A549 (cell line): Measurements from ENCODE around the gene NEUROD4. TPM values are rescaled to one million over a fixed set of nuclear protein-coding genes. Genes with fewer than 3 reads are reported as not detected.

ENCODE experiments used
- ATAC-seq, 2 experiments: fragments of 200-7000 bp in 1 of 2; fragments of >200 bp in 1 of 2; cut with Nextera tagmentation in 1 of 2; cut with Tn5 transposase in 1 of 2; 3 replicates each; pipeline versions ENCODE4 v1.8.0 to v1.9.1; 2018 to 2020; ENCODE audit warnings: mild to moderate bottlenecking in 1 of 2, moderate library complexity in 1 of 2
- CTCF ChIA-PET: fragments of 300-600 bp; sonication (Branson Sonifier 250); formaldehyde crosslinking; extraction: SDS; loops from one replicate; lab custom pipeline; 2021; ENCODE audit warnings: antibody characterized with exemption, inconsistent platforms; lab: Yijun Ruan, JAX
- POLR2A ChIA-PET: fragments of 350-600 bp; formaldehyde crosslinking; extraction: SDS; loops from one replicate; lab custom pipeline; 2021; ENCODE audit warnings: antibody characterized with exemption, inconsistent platforms; lab: Yijun Ruan, JAX
- DNase-seq, 2 experiments: peaks; one replicate each; pipeline versions ENCODE4 v3.0.0 to v3.0.0-alpha.2; 2011 to 2016; ENCODE audit warnings: low read depth in 1 of 2, low spot score in 1 of 2
- FAIRE-seq: peaks from 2 replicates; lab custom pipeline; 2011; peaks lifted over from hg19 to GRCh38; lab: Jason Lieb, UNC
- H3K27ac ChIP-seq, 2 experiments: fragments of >200 bp; sonication (Bioruptor Twin); formaldehyde crosslinking; 3 replicates each; pipeline ENCODE4 v1.5.1; 2016 to 2017
- H3K4me1 ChIP-seq: fragments of >200 bp; sonication (Bioruptor Twin); formaldehyde crosslinking; 3 replicates; pipeline ENCODE4 v1.6.1; 2016
- H3K4me2 ChIP-seq: fragments of >200 bp; sonication (Bioruptor Twin); formaldehyde crosslinking; 3 replicates; pipeline ENCODE4 v1.6.1; 2016
- H3K4me3 ChIP-seq: fragments of >200 bp; sonication (Bioruptor Twin); formaldehyde crosslinking; 3 replicates; pipeline ENCODE4 v1.5.1; 2016
- H3K9me3 ChIP-seq: fragments of >200 bp; sonication (Bioruptor Twin); formaldehyde crosslinking; 3 replicates; pipeline ENCODE4 v1.6.1; 2016
- BHLHE40 ChIP-seq: IDR thresholded peaks from 2 replicates; pipeline ENCODE4 v1.6.1; 2012; ENCODE audit warnings: low read depth, low read length, inconsistent platforms
- CBX2 ChIP-seq: fragments of 200-600 bp; sonication (generic); IDR thresholded peaks from 2 replicates; pipeline ENCODE4 v1.6.1; 2016; ENCODE audit warnings: low read depth, mild to moderate bottlenecking, borderline replicate concordance
- CBX8 ChIP-seq: fragments of 200-600 bp; sonication (generic); IDR thresholded peaks from 2 replicates; pipeline ENCODE4 v1.6.1; 2016
- EHMT2 ChIP-seq: fragments of 200-600 bp; sonication (generic); IDR thresholded peaks from 2 replicates; pipeline ENCODE4 v1.6.1; 2016; ENCODE audit warnings: antibody characterized with exemption, low read depth, mild to moderate bottlenecking, moderate library complexity
- ESRRA ChIP-seq: fragments of 150-350 bp; IDR thresholded peaks from 2 replicates; pipeline ENCODE4 v1.6.1; 2014; ENCODE audit warnings: mild to moderate bottlenecking, low read length, borderline replicate concordance
- FOSB ChIP-seq: fragments of 250-450 bp; sonication (Bioruptor Pico); IDR thresholded peaks from 2 replicates; pipeline ENCODE4 v1.5.0; 2020; ENCODE audit warnings: mild to moderate bottlenecking, moderate library complexity
- FOSL2 ChIP-seq, 2 experiments: fragments of 450-650 bp in 1 of 2; fragments of >200 bp in 1 of 2; sonication (Bioruptor Twin) in 1 of 2; formaldehyde crosslinking; IDR thresholded peaks; 2 replicates each; pipeline versions ENCODE4 v1.5.0 to v1.6.1; 2016 to 2020; ENCODE audit warnings: mild to moderate bottlenecking in 1 of 2, moderate library complexity in 1 of 2
- FOXS1 ChIP-seq: fragments of 250-450 bp; sonication (Bioruptor Pico); IDR thresholded peaks from 2 replicates; pipeline ENCODE4 v1.5.0; 2020; ENCODE audit warnings: mild to moderate bottlenecking, moderate library complexity
- JUNB ChIP-seq: fragments of >200 bp; sonication (Bioruptor Twin); formaldehyde crosslinking; IDR thresholded peaks from 2 replicates; pipeline ENCODE4 v1.6.1; 2016
- KDM1A ChIP-seq: fragments of 200-600 bp; sonication (generic); IDR thresholded peaks from 2 replicates; pipeline ENCODE4 v1.6.1; 2016; ENCODE audit warnings: low read depth, mild to moderate bottlenecking
- MAFK ChIP-seq: fragments of 450-650 bp; IDR thresholded peaks from 2 replicates; pipeline ENCODE4 v1.6.1; 2014; ENCODE audit not compliant: partially characterized antibody
- MAZ ChIP-seq: fragments of 150-350 bp; IDR thresholded peaks from 2 replicates; pipeline ENCODE4 v1.6.1; 2014; ENCODE audit warnings: antibody characterized with exemption, low read depth, low read length, borderline replicate concordance
- PHF8 ChIP-seq: fragments of 200-600 bp; sonication (generic); IDR thresholded peaks from 2 replicates; pipeline ENCODE4 v1.6.1; 2016; ENCODE audit warnings: low read depth, mild to moderate bottlenecking, antibody characterized with exemption, moderate library complexity, borderline replicate concordance
- POLR2A ChIP-seq: IDR thresholded peaks from 2 replicates; pipeline ENCODE4 v1.6.1; 2012; ENCODE audit warnings: mild to moderate bottlenecking, low read length
- POLR2AphosphoS2 ChIP-seq: conservative IDR thresholded peaks from 2 replicates; pipeline ENCODE4 v1.6.1; 2012; ENCODE audit warnings: low read length, improper control_type of control experiment, inconsistent platforms
- RAD21 ChIP-seq, 2 experiments: fragments of >200 bp in 1 of 2; sonication (Bioruptor Twin) in 1 of 2; formaldehyde crosslinking in 1 of 2; IDR thresholded peaks in 1 of 2; conservative IDR thresholded peaks in 1 of 2; 2 replicates in 1 of 2; 3 replicates in 1 of 2; pipeline ENCODE4 v1.6.1; 2012 to 2018; ENCODE audit warnings: inconsistent platforms in 1 of 2
- RNF2 ChIP-seq: fragments of 200-600 bp; sonication (generic); IDR thresholded peaks from 2 replicates; pipeline ENCODE4 v1.6.1; 2016; ENCODE audit warnings: low read depth, mild to moderate bottlenecking, antibody characterized with exemption, moderate library complexity, borderline replicate concordance
- SMC3 ChIP-seq: fragments of >200 bp; sonication (Bioruptor Twin); formaldehyde crosslinking; IDR thresholded peaks from 3 replicates; pipeline ENCODE4 v1.6.1; 2018; ENCODE audit warnings: inconsistent platforms
- SREBF2 ChIP-seq: fragments of 450-650 bp; IDR thresholded peaks from 2 replicates; pipeline ENCODE4 v1.6.1; 2014; ENCODE audit warnings: mild to moderate bottlenecking, moderate library complexity
- TP53 ChIP-seq: fragments of 250-450 bp; sonication (Bioruptor Pico); IDR thresholded peaks from 2 replicates; pipeline ENCODE4 v1.5.0; 2021; ENCODE audit warnings: mild to moderate bottlenecking, moderate library complexity
- ZFP36 ChIP-seq: fragments of 450-650 bp; IDR thresholded peaks from 2 replicates; pipeline ENCODE4 v1.6.1; 2014; ENCODE audit warnings: borderline replicate concordance; ENCODE audit not compliant: partially characterized antibody
- WGBS: methylation state at CpG from one replicate; pipeline ENCODE4 v1.1.6; 2017; ENCODE audit errors: missing lambda C conversion rate; 5-methylcytosine and 5-hydroxymethylcytosine counted together
- polyA plus RNA-seq, 4 experiments: library from polyadenylated mRNA; depleted of rRNA in 3 of 4; stranded (reverse); fragments of >200 nt; fragmentation: RNase III in 1 of 4; extraction: RNeasy Plus Mini Kit Qiagen cat#74134 plus additional on column Dnase treatment in 1 of 4; gene quantifications; 2 replicates in 3 of 4; 3 replicates in 1 of 4; pipeline ENCODE4 v1.2.3, GENCODE V29; 2011 to 2017
- TF ChIP-seq, protein P1 (sequence below): IDR thresholded peaks from 2 replicates; pipeline ENCODE4 v1.6.1; 2012
- TF ChIP-seq, protein P2 (sequence below): fragments of >200 bp; sonication (Bioruptor Twin); formaldehyde crosslinking; IDR thresholded peaks from 3 replicates; pipeline ENCODE4 v1.6.1; 2016
- TF ChIP-seq, protein P3 (sequence below): fragments of >200 bp; sonication (Bioruptor Twin); formaldehyde crosslinking; IDR thresholded peaks from 3 replicates; pipeline ENCODE4 v1.5.1; 2016
- TF ChIP-seq, protein P4 (sequence below): fragments of >200 bp; sonication (Bioruptor Twin); formaldehyde crosslinking; IDR thresholded peaks from 2 replicates; pipeline ENCODE4 v1.6.1; 2016
- TF ChIP-seq, protein P5 (sequence below): fragments of 200-600 bp; sonication (generic); IDR thresholded peaks from 2 replicates; pipeline ENCODE4 v1.6.1; 2016; ENCODE audit warnings: antibody characterized with exemption, mild to moderate bottlenecking, moderate library complexity
- TF ChIP-seq, protein P6 (sequence below): IDR thresholded peaks from 2 replicates; pipeline ENCODE4 v1.6.1; 2012; ENCODE audit warnings: low read depth, borderline replicate concordance
- TF ChIP-seq, protein P7 (sequence below): fragments of 250-450 bp; sonication (Bioruptor Pico); IDR thresholded peaks from 2 replicates; pipeline ENCODE4 v1.5.0; 2020; ENCODE audit warnings: low read depth, mild to moderate bottlenecking, moderate library complexity

The NEUROD4 gene
- polyA plus RNA-seq, 2 of the 4 experiments (the other 2 are of a cell fraction) = not detected

DNA sequence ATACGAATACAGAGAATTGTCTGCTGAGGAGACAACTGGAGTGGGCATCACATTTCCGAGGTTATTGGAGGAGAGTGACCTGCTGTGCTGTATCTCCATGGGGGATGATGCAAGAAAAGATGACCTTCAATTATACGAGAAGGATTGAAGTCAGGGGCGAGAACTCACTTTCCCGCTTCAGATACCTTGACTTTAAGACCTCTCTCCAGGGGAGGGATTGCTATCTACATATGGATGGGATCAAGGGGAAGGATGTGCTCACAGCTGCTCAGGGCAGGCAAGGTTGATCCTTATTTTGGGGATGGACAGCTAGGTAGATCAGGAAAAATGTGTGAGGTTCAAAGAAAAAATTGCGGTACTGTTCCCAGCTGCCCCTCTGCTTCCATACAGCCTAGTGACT is 24.4 kb downstream of the NEUROD4 start:
- ATAC-seq (no peak), DNase-seq (no peak), FAIRE-seq (no peak)
- ChIA-PET CTCF (interaction anchor here (1.2 to 2.9 kb wide), 4 partner anchors 28 to 295 kb away, joined by 3 to 17 read pairs (median 4); no protein-coding TSS in a partner anchor), POLR2A (no interaction called here)
- no peak overlapping the region for H3K4me3 ChIP-seq
- TF ChIP-seq CBX8 (no peak), TP53 (CRISPR knock-in tag) (no peak), POLR2AphosphoS2 (no peak), ESRRA (no peak), PHF8 (no peak), KDM1A (no peak), RAD21 (conservative IDR thresholded peaks at IDR 0.05 in 1 of 2, IDR thresholded peaks at IDR 0.05 in 1 of 2) (no peak), CBX2 (no peak), EHMT2 (no peak), FOSB (CRISPR knock-in tag) (no peak), MAFK (no peak), POLR2A (no peak)
- TF ChIP-seq, protein P1, sequence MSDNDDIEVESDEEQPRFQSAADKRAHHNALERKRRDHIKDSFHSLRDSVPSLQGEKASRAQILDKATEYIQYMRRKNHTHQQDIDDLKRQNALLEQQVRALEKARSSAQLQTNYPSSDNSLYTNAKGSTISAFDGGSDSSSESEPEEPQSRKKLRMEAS = no peak
- TF ChIP-seq, protein P2, sequence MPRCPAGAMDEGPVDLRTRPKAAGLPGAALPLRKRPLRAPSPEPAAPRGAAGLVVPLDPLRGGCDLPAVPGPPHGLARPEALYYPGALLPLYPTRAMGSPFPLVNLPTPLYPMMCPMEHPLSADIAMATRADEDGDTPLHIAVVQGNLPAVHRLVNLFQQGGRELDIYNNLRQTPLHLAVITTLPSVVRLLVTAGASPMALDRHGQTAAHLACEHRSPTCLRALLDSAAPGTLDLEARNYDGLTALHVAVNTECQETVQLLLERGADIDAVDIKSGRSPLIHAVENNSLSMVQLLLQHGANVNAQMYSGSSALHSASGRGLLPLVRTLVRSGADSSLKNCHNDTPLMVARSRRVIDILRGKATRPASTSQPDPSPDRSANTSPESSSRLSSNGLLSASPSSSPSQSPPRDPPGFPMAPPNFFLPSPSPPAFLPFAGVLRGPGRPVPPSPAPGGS = no peak
- TF ChIP-seq, protein P3, sequence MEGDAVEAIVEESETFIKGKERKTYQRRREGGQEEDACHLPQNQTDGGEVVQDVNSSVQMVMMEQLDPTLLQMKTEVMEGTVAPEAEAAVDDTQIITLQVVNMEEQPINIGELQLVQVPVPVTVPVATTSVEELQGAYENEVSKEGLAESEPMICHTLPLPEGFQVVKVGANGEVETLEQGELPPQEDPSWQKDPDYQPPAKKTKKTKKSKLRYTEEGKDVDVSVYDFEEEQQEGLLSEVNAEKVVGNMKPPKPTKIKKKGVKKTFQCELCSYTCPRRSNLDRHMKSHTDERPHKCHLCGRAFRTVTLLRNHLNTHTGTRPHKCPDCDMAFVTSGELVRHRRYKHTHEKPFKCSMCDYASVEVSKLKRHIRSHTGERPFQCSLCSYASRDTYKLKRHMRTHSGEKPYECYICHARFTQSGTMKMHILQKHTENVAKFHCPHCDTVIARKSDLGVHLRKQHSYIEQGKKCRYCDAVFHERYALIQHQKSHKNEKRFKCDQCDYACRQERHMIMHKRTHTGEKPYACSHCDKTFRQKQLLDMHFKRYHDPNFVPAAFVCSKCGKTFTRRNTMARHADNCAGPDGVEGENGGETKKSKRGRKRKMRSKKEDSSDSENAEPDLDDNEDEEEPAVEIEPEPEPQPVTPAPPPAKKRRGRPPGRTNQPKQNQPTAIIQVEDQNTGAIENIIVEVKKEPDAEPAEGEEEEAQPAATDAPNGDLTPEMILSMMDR = no peak
- TF ChIP-seq, protein P4, sequence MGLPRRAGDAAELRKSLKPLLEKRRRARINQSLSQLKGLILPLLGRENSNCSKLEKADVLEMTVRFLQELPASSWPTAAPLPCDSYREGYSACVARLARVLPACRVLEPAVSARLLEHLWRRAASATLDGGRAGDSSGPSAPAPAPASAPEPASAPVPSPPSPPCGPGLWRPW = no peak
- TF ChIP-seq, protein P5, sequence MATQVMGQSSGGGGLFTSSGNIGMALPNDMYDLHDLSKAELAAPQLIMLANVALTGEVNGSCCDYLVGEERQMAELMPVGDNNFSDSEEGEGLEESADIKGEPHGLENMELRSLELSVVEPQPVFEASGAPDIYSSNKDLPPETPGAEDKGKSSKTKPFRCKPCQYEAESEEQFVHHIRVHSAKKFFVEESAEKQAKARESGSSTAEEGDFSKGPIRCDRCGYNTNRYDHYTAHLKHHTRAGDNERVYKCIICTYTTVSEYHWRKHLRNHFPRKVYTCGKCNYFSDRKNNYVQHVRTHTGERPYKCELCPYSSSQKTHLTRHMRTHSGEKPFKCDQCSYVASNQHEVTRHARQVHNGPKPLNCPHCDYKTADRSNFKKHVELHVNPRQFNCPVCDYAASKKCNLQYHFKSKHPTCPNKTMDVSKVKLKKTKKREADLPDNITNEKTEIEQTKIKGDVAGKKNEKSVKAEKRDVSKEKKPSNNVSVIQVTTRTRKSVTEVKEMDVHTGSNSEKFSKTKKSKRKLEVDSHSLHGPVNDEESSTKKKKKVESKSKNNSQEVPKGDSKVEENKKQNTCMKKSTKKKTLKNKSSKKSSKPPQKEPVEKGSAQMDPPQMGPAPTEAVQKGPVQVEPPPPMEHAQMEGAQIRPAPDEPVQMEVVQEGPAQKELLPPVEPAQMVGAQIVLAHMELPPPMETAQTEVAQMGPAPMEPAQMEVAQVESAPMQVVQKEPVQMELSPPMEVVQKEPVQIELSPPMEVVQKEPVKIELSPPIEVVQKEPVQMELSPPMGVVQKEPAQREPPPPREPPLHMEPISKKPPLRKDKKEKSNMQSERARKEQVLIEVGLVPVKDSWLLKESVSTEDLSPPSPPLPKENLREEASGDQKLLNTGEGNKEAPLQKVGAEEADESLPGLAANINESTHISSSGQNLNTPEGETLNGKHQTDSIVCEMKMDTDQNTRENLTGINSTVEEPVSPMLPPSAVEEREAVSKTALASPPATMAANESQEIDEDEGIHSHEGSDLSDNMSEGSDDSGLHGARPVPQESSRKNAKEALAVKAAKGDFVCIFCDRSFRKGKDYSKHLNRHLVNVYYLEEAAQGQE = no peak
- TF ChIP-seq, protein P6, sequence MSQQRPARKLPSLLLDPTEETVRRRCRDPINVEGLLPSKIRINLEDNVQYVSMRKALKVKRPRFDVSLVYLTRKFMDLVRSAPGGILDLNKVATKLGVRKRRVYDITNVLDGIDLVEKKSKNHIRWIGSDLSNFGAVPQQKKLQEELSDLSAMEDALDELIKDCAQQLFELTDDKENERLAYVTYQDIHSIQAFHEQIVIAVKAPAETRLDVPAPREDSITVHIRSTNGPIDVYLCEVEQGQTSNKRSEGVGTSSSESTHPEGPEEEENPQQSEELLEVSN = no peak
- no peak overlapping the region for H3K4me2 ChIP-seq
- H3K4me1 ChIP-seq = no peaks in the 10 kb centered on the region
- WGBS = 28% methylated on average over 6 of the region's 6 CpGs
- no peaks in the 10 kb centered on the region for H3K9me3 ChIP-seq
- no peak overlapping the region for H3K27ac ChIP-seq

DNA sequence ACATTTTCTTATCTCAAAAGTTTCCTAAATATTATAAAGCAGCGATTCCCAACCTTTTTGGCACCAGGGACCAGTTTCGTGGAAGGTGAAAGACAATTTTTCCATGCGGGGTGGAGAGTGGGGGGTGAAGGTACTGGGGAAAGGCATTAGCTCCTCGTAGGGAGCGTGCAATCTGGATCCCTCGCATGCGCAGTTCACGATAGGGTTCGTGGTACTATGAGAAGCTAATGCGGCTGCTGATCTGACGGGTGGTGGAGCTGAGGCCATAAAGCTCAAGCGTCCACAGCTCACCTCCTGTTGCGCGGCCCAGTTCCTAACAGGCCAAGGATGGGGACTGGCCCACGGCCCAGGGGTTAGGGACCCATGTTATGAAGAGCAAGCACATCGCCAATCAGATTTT is 29.9 kb downstream of the NEUROD4 start:
- Histone ChIP-seq H3K4me1 (no peaks in the 10 kb centered on the region), H3K27ac (no peak overlapping the region), H3K4me3 (no peak overlapping the region), H3K4me2 (no peak overlapping the region), H3K9me3 (no peaks in the 10 kb centered on the region)
- 46% methylated on average over 16 of the region's 16 CpGs for WGBS
- DNase-seq (no peak), ATAC-seq (no peak), FAIRE-seq (no peak)
- ChIA-PET CTCF (interaction anchor here (1.0 to 1.6 kb wide), 3 partner anchors 15 to 56 kb away, joined by 3 to 6 read pairs (median 5); no protein-coding TSS in a partner anchor), POLR2A (no interaction called here)
- no peak for TF ChIP-seq TP53 (CRISPR knock-in tag)
- TF ChIP-seq JUNB = no peak
- TF ChIP-seq MAZ = no peak
- no peak for TF ChIP-seq SREBF2
- no peak for TF ChIP-seq FOSL2 (IDR thresholded peaks at IDR 0.05)
- no peak for TF ChIP-seq FOSL2 (CRISPR knock-in tag; IDR thresholded peaks at IDR 0.05)
- TF ChIP-seq BHLHE40 = no peak
- no peak for TF ChIP-seq ZFP36
- no peak for TF ChIP-seq POLR2AphosphoS2
- TF ChIP-seq CBX8 = no peak
- no peak for TF ChIP-seq FOXS1
- TF ChIP-seq, protein P7, sequence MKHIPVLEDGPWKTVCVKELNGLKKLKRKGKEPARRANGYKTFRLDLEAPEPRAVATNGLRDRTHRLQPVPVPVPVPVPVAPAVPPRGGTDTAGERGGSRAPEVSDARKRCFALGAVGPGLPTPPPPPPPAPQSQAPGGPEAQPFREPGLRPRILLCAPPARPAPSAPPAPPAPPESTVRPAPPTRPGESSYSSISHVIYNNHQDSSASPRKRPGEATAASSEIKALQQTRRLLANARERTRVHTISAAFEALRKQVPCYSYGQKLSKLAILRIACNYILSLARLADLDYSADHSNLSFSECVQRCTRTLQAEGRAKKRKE (CRISPR knock-in tag) = no peak
- no peak for TF ChIP-seq MAFK
- no peak for TF ChIP-seq SMC3
- no peak for TF ChIP-seq RNF2
